ENCODE data around the gene GET3. TPM values are rescaled to one million over a fixed set of nuclear protein-coding genes. Genes with fewer than 3 reads are reported as not detected.

The GET3 gene
- total and polyA plus RNA-seq, 2 of the 4 experiments (the other 2 are of a cell fraction) = 129 to 152 TPM

GRCh38 chr19:12784871-12785430, 47.7 kb downstream of the GET3 start:
- ATAC-seq (ENCODE audit: low read depth) (no peak), DNase-seq (peak; percentile 26)
- peaks cover 25% of the 10 kb centered on the region for H3K9me1 ChIP-seq (ENCODE audit: insufficient read depth, low read length)
- H3K9me3 ChIP-seq (ENCODE audit: control insufficient read depth, insufficient read depth, low read length) = no peaks in the 10 kb centered on the region
- peak overlapping the region; percentile 81 for H2AK9ac ChIP-seq (replicated peaks; ENCODE audit: low read depth, low read length, poor library complexity)
- H3K23ac ChIP-seq (ENCODE audit: low read depth, low read length) = peak overlapping the region; percentile 48
- in situ Hi-C loops (cut with MboI; ENCODE audit: low sequenced_read_pairs) = loop anchor here (25.0 kb wide), 1 partner anchor 1052 kb away; no protein-coding TSS in a partner anchor
- BruUV-seq (replicated peaks) = no TSS peak
- no peak overlapping the region for H3K4me2 ChIP-seq (ENCODE audit: low read depth, low read length)
- H3K4me3 ChIP-seq (ENCODE audit: insufficient read depth, low read depth, low read length) = no peak overlapping the region
- POLR2A ChIA-PET (ENCODE audit: unreplicated experiment) = no interaction called here
- H3K79me1 ChIP-seq (ENCODE audit: low read depth in 1 of 2, low read length in 2 of 2) = peaks cover 0 to 32% of the 10 kb centered on the region in 2 experiments; a peak in 2 of 4 replicates
- peak overlapping the region; percentile 97 for H2AK5ac ChIP-seq (ENCODE audit: low read depth, low read length)
- no peaks in the 10 kb centered on the region for H3K27me3 ChIP-seq (ENCODE audit: control insufficient read depth, insufficient read depth, low read length)
- intact Hi-C loops (cut with micrococcal nuclease) = no loop called here
- peak overlapping the region; percentile 95 for H2BK5ac ChIP-seq (ENCODE audit: low read depth, low read length, poor library complexity, severe bottlenecking)
- peak overlapping the region; percentile 88 for H2BK120ac ChIP-seq (ENCODE audit: low read depth, low read length)
- peak overlapping the region; percentile 22; the same call in 2 of the 3 replicates for H2BK15ac ChIP-seq (ENCODE audit: low read depth, low read length)
- no peak overlapping the region for H3K56ac ChIP-seq (ENCODE audit: extremely low read depth, insufficient read depth, low read length)
- H3K4me1 ChIP-seq (ENCODE audit: control insufficient read depth, insufficient read depth, low read length) = peaks cover 46% of the 10 kb centered on the region
- H4K5ac ChIP-seq (ENCODE audit: low read depth, low read length) = peak overlapping the region; percentile 77; the same call in 1 of the 2 replicates
- H4K8ac ChIP-seq (ENCODE audit: low read depth in 2 of 2, low read length in 2 of 2) = peak overlapping the region; percentile 3 to 79; a peak in 3 of 4 replicates
- H3K18ac ChIP-seq (ENCODE audit: low read depth, low read length) = peak overlapping the region; percentile 1; the same call in 1 of the 2 replicates
- 39% methylated on average over 5 of the region's 5 CpGs; no CpG with 5 or more reads in 1 of the 2 experiments for WGBS, 2 experiments (ENCODE audit: extremely low coverage in 2 of 2, insufficient read length in 1 of 2)
- peaks cover 3% of the 10 kb centered on the region; the same call in 1 of the 2 replicates for H4K20me1 ChIP-seq (ENCODE audit: insufficient read depth, low read length)
- no peak overlapping the region for H3K9ac ChIP-seq (ENCODE audit: low read depth, low read length)
- peak overlapping the region; percentile 62 for H2BK20ac ChIP-seq (ENCODE audit: low read depth, low read length)
- peak overlapping the region; percentile 13; the same call in 1 of the 2 replicates for H3K27ac ChIP-seq (ENCODE audit: insufficient read depth, low read length)
- no peaks in the 10 kb centered on the region for H3K36me3 ChIP-seq (ENCODE audit: control insufficient read depth, insufficient read depth, low read length)
- H2AFZ ChIP-seq (replicated peaks; ENCODE audit: low read length, poor library complexity) = peak overlapping the region; percentile 86
- H3K14ac ChIP-seq (replicated peaks; ENCODE audit: low read depth, low read length) = peak overlapping the region; percentile 45; the same call in 1 of the 2 replicates
- peak overlapping the region; percentile 40 for H4K91ac ChIP-seq (ENCODE audit: insufficient read depth, low read depth, low read length)
- H3K4ac ChIP-seq (ENCODE audit: low read depth, low read length) = peak overlapping the region; percentile 80
- CTCF ChIA-PET = no interaction called here
- dilution Hi-C loops (cut with HindIII; ENCODE audit: low sequenced_read_pairs, unreplicated experiment) = no loop called here
- TF ChIP-seq SMC3 (IDR thresholded peaks at IDR 0.05; ENCODE audit: low read depth, low read length) (no peak), USF2 (IDR thresholded peaks at IDR 0.05; ENCODE audit: low read depth, low read length) (no peak), POLR2A (IDR thresholded peaks at IDR 0.05; ENCODE audit: low read depth, low read length) (no peak), NFE2L2 (IDR thresholded peaks at IDR 0.05; ENCODE audit: low read depth, low read length) (no peak), RCOR1 (IDR thresholded peaks at IDR 0.05; ENCODE audit: insufficient replicate concordance, low read length) (no peak), MXI1 (IDR thresholded peaks at IDR 0.05; ENCODE audit: borderline replicate concordance, low read depth, low read length) (no peak), CHD1 (IDR thresholded peaks at IDR 0.05; ENCODE audit: low read depth, low read length) (no peak), CTCF (conservative IDR thresholded peaks at IDR 0.05; ENCODE audit: low read depth, low read length) (no peak), MAZ (IDR thresholded peaks at IDR 0.05; ENCODE audit: borderline replicate concordance, low read depth, low read length) (no peak), MAFK (IDR thresholded peaks at IDR 0.05; ENCODE audit: low read depth, low read length) (no peak), RAD21 (IDR thresholded peaks at IDR 0.05; ENCODE audit: low read length) (no peak), FOS (IDR thresholded peaks at IDR 0.05; ENCODE audit: low read depth, low read length) (no peak), CEBPB (IDR thresholded peaks at IDR 0.05; ENCODE audit: low read depth, low read length) (no peak), ELK1 (IDR thresholded peaks at IDR 0.05; ENCODE audit: borderline replicate concordance, low read depth, low read length) (no peak), RFX5 (IDR thresholded peaks at IDR 0.05; ENCODE audit: low read depth, low read length) (no peak)
